Tibial artery (tissue), 4 donors: ENCODE measurements around the gene KCNH8.

Experiments used
- DNase-seq, 2 donors: peaks; one replicate each; pipeline ENCODE4 v3.0.0-alpha.2; 2019
- H3K27ac ChIP-seq, 2 donors: fragments of 200-600 bp; sonication (generic) in 1 of 2; 1 replicate in 1 of 2; 2 replicates in 1 of 2; pipeline ENCODE4 v1.5.1; 2018 to 2019; ENCODE audit warnings: mild to moderate bottlenecking in 1 of 2
- H3K27me3 ChIP-seq, 2 donors: fragments of 200-600 bp; sonication (generic) in 1 of 2; one replicate each; pipeline versions ENCODE4 v1.5.1 to v1.6.0; 2016 to 2019
- H3K36me3 ChIP-seq, 3 donors: fragments of 200-600 bp; sonication (generic) in 2 of 3; one replicate each; pipeline ENCODE4 v1.5.1; 2016 to 2019; ENCODE audit warnings: mild to moderate bottlenecking in 2 of 3
- H3K4me1 ChIP-seq, 4 donors: fragments of 200-600 bp; sonication (generic) in 2 of 4; 1 replicate in 3 of 4; 2 replicates in 1 of 4; pipeline ENCODE4 v1.5.1; 2016 to 2019
- H3K4me3 ChIP-seq, 2 donors: fragments of 200-600 bp; sonication (generic) in 1 of 2; 1 replicate in 1 of 2; 2 replicates in 1 of 2; pipeline ENCODE4 v1.5.1; 2018 to 2019; ENCODE audit warnings: mild to moderate bottlenecking in 2 of 2
- H3K9me3 ChIP-seq, 3 donors: fragments of 200-600 bp; sonication (generic) in 1 of 3; one replicate each; pipeline ENCODE4 v1.5.1; 2016 to 2019
- intact Hi-C: fragments of 100-400 bp; cut with DNase I; formaldehyde crosslinking; loops from one replicate; pipeline ENCODE4 v1.15.0; 2023; ENCODE audit warnings: low total_unique reads
- TF ChIP-seq, protein P1 (sequence below), 2 experiments: fragments of 200-600 bp in 1 of 2; fragments of 450-650 bp in 1 of 2; IDR thresholded peaks; one replicate each; pipeline ENCODE4 v1.5.1; 2017 to 2019; ENCODE audit warnings: antibody characterized with exemption in 2 of 2, mild to moderate bottlenecking in 1 of 2, moderate library complexity in 1 of 2

KCNH8 gene

DNA sequence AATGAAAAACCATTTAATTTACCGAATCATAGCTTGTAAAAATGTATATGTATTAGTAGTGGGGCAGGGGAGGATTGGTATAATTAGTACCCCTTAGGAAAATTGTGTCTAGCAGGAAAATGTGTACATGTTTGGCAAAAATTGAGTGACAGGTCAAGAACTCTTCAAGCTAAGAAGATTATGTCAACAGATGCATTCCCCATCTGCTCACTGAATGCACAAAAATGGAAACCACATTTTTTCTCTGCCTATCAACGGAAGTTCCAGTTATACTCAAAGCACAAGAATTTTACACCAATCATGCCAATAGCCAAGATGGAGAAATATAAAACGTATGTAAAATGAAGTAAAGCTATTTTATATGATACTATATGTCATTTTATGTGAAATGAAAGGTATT lies 377.8 kb downstream of the KCNH8 start:
- no peaks in the 10 kb centered on the region for H3K36me3 ChIP-seq
- H3K27ac ChIP-seq, result no peak overlapping the region
- H3K9me3 ChIP-seq, result no peaks in the 10 kb centered on the region
- H3K27me3 ChIP-seq, result no peaks in the 10 kb centered on the region
- no peak for DNase-seq
- TF ChIP-seq, protein P1, sequence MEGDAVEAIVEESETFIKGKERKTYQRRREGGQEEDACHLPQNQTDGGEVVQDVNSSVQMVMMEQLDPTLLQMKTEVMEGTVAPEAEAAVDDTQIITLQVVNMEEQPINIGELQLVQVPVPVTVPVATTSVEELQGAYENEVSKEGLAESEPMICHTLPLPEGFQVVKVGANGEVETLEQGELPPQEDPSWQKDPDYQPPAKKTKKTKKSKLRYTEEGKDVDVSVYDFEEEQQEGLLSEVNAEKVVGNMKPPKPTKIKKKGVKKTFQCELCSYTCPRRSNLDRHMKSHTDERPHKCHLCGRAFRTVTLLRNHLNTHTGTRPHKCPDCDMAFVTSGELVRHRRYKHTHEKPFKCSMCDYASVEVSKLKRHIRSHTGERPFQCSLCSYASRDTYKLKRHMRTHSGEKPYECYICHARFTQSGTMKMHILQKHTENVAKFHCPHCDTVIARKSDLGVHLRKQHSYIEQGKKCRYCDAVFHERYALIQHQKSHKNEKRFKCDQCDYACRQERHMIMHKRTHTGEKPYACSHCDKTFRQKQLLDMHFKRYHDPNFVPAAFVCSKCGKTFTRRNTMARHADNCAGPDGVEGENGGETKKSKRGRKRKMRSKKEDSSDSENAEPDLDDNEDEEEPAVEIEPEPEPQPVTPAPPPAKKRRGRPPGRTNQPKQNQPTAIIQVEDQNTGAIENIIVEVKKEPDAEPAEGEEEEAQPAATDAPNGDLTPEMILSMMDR (IDR thresholded peaks at IDR 0.05), result no peak
- H3K4me3 ChIP-seq, result no peak overlapping the region
- H3K4me1 ChIP-seq, result peaks cover 0 to 5% (median 0%) of the 10 kb centered on the region in 4 donors
- intact Hi-C loops, result no loop called here

DNA sequence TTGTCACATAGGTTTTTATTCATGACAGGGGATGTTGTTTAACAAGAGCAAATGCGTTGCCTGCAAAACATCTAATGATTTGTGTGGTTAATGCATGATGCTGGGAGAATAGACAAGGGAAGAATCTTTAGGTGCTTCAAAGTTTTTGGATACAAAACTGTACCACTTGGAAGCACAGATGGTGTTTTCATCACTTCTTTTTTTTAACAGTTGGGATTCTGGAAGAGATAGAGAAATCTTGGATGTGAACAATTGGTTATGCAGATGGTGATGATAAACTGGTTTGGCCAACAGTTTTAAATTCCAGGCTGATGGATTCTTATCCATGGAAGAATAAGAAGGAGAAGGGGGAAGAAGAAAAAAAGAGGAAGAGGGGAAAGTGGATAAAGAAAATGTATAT lies 379.4 kb downstream of the KCNH8 start:
- TF ChIP-seq, protein P1 (IDR thresholded peaks at IDR 0.05), result no peak
- Histone ChIP-seq H3K4me1 (peaks cover 0 to 5% (median 0%) of the 10 kb centered on the region in 4 donors), H3K4me3 (no peak overlapping the region), H3K9me3 (no peaks in the 10 kb centered on the region), H3K27ac (no peak overlapping the region), H3K27me3 (no peaks in the 10 kb centered on the region), H3K36me3 (no peaks in the 10 kb centered on the region)
- intact Hi-C loops, result no loop called here
- no peak for DNase-seq

DNA sequence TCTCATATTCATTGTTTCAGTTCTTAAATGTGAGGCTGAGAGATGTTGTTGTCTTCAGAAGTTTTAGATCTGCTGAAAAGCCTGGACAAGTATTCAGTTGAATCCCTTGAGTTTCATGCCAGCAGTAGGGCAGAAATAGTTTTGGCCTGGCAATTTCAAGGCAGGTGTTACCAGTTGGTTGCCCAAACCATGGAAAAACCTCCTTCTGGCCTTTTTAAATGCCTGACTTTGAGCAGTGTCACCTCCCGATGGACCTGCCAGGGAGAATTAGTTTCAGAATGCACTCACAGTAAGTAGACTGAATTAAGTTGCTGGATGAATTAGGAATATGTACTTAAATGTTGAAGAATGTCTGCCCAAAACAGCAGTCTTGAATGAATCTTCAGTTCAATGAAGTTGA lies 383.1 kb downstream of the KCNH8 start:
- DNase-seq, result no peak
- no peaks in the 10 kb centered on the region for H3K36me3 ChIP-seq
- intact Hi-C loops, result no loop called here
- no peaks in the 10 kb centered on the region for H3K9me3 ChIP-seq
- peaks cover 0 to 14% (median 1%) of the 10 kb centered on the region in 4 donors for H3K4me1 ChIP-seq
- H3K27me3 ChIP-seq, result no peaks in the 10 kb centered on the region
- H3K4me3 ChIP-seq, result no peak overlapping the region
- TF ChIP-seq, protein P1 (IDR thresholded peaks at IDR 0.05), result no peak
- H3K27ac ChIP-seq, result no peak overlapping the region

DNA sequence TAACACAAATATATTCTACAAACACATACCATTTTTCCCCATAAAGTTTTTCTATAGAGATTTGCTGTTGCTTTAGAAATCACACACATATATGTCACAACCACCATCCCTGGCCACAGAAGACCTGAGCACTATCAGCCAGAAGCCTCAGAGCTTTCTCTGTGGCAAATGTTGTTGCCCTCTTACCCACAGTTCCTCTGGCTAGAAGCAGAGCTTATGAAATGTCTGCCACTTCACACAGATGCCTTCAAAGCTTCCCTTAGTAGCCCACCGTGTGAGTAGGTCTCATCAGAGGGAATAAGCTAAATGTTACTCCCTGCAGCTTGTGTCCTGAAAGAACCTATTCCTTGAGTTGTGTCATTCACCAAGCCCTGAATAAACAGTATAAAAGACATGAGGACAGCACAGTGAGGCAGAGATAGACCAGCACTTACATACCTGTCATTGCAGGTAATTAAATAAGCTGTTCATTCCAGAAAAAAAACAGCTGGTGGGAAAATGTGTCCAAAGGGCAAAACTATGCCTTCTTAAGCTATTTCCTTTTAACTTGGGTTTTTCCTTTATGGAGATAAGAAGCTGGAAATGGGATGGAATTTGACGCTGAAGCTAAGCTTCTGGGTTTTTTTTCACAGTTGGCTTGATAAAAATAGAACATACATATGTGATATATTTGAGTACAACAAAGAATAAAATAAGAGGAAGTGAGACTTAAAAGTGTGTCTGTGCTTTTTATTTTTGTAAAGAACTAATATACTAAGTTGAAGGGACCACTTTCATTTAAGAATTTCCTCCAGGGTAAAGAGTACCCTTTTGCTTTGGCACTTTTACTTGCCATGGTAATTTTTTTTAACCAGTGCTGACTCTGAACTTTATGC lies 391.4 kb downstream of the KCNH8 start:
- no peak overlapping the region for H3K27ac ChIP-seq
- no peak for DNase-seq
- H3K9me3 ChIP-seq, result no peaks in the 10 kb centered on the region
- TF ChIP-seq, protein P1 (IDR thresholded peaks at IDR 0.05), result no peak
- intact Hi-C loops, result loop anchor here (10.0 kb wide), 1 partner anchor 195 kb away; no protein-coding TSS in a partner anchor
- H3K4me1 ChIP-seq, result peaks cover 0 to 47% (median 1%) of the 10 kb centered on the region in 4 donors
- H3K4me3 ChIP-seq, result no peak overlapping the region
- no peaks in the 10 kb centered on the region for H3K36me3 ChIP-seq
- no peaks in the 10 kb centered on the region for H3K27me3 ChIP-seq

DNA sequence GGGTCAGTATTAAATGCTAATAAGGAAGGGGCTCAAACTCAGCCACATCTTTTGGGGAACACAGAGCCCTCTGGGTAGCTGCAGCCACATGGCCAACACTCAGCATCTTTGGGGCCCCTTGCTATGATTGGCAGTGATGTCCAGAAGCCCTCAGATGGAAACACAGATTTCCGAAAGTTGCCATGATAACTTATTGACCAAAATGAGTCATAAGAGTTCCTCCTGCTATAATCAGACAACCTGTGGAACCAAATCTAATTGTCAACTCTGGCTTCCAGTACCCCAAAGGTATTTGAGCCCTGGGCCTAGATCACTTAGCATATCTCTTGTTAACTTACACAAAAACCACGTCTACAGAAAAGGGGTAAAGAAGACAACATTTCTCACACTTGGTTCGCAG lies 392.2 kb downstream of the KCNH8 start:
- no peak overlapping the region for H3K4me3 ChIP-seq
- TF ChIP-seq, protein P1 (IDR thresholded peaks at IDR 0.05), result no peak
- DNase-seq, result no peak
- H3K27ac ChIP-seq, result no peak overlapping the region
- intact Hi-C loops, result loop anchor here (10.0 kb wide), 1 partner anchor 196 kb away; no protein-coding TSS in a partner anchor
- no peaks in the 10 kb centered on the region for H3K9me3 ChIP-seq
- peaks cover 0 to 40% (median 0%) of the 10 kb centered on the region in 4 donors for H3K4me1 ChIP-seq
- no peaks in the 10 kb centered on the region for H3K36me3 ChIP-seq
- H3K27me3 ChIP-seq, result no peaks in the 10 kb centered on the region
